Mucosa of stomach (tissue), 1 donor: ENCODE results near the gene MET.

Experiments used
- H3K27me3 ChIP-seq: one replicate; pipeline ENCODE4 v1.7.0; 2013; ENCODE audit warnings: mild to moderate bottlenecking, low read length; ENCODE audit not compliant: control insufficient read depth, insufficient read depth
- H3K36me3 ChIP-seq: one replicate; pipeline ENCODE4 v1.7.0; 2013; ENCODE audit warnings: low read length; ENCODE audit not compliant: control insufficient read depth, insufficient read depth
- H3K4me1 ChIP-seq: one replicate; pipeline ENCODE4 v1.7.0; 2013; ENCODE audit warnings: mild to moderate bottlenecking, low read length; ENCODE audit not compliant: control insufficient read depth, insufficient read depth
- H3K4me3 ChIP-seq: one replicate; pipeline ENCODE4 v1.7.0; 2013; ENCODE audit warnings: low read length
- H3K9ac ChIP-seq: one replicate; pipeline ENCODE4 v1.7.0; 2013; ENCODE audit warnings: mild to moderate bottlenecking, low read length, moderate library complexity
- H3K9me3 ChIP-seq: one replicate; pipeline ENCODE4 v1.7.0; 2013; ENCODE audit warnings: mild to moderate bottlenecking, low read length, moderate library complexity; ENCODE audit not compliant: control insufficient read depth
- donor health status: Pancreatic carcinoma.

Gene MET

DNA sequence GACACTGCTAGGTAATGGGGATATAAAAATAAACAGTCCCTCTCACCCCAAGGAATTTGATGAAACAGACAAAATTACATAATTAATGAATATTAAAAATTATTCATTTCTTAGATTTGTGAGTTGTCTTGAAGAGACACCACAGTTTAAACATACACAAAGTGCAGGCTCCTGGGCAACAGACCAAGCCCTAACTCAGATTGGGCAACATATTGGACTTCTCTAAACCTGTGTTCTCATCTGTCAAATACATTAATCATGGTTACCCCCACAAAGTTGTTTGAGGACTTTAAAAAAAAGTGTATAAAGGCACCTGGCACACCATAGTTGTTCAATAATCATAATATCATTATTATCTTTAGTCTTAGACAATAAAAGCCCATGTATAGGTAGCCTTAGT is 127.9 kb downstream of the MET start:
- Histone ChIP-seq H3K36me3 (no peaks in the 10 kb centered on the region), H3K9ac (no peak overlapping the region), H3K9me3 (no peaks in the 10 kb centered on the region), H3K4me3 (no peak overlapping the region), H3K4me1 (peaks cover 27% of the 10 kb centered on the region), H3K27me3 (no peaks in the 10 kb centered on the region)

DNA sequence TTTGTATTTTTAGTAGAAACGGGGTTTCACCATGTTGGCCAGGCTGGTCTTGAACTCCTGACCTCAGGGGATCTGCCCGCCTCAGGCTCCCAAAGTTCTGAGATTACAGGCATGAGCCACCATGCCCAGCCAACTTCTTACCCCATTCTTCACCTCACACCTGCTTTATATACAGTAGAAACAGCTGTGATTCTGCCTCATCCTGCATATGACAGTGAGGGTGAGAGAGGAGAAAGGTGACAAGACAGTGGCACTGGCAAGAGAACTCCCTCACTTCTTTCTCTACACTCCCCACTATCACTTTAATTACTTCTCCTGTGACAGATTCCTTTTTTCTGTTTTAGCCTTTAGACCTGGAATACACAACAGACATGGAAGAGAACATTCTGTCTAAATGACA is 128.6 kb downstream of the MET start:
- no peak overlapping the region for H3K4me3 ChIP-seq
- no peaks in the 10 kb centered on the region for H3K9me3 ChIP-seq
- no peak overlapping the region for H3K9ac ChIP-seq
- no peaks in the 10 kb centered on the region for H3K27me3 ChIP-seq
- H3K4me1 ChIP-seq = peaks cover 34% of the 10 kb centered on the region
- H3K36me3 ChIP-seq = no peaks in the 10 kb centered on the region

DNA sequence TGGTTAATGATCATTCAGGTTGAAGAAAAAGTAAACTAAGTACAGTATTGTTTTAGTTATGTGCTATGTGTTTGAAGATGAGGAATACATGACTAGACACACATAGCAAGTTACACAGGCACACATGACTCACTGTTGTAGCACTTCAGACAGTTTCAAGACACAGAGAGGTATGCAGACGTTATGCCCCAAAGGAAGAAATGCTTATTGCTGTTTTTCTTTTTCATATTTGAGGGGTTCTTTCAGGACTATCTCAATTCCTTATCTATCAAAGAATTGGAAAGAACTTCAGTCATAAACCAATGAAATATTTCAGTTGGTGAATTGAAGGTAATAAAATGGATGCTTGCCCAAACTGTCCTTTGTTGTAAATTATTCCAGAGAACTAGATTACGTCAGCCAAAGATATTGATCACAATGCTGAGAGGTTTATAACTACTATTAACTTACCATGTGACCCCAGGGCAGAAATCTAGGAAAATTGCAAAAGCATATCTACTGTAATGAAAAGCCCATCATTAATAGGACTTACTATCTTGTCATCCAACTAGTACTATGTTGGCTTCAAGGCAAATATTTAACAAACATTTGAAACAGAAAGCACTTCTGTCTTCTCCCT is 129.2 kb downstream of the MET start:
- Histone ChIP-seq H3K9me3 (no peaks in the 10 kb centered on the region), H3K4me1 (peaks cover 39% of the 10 kb centered on the region), H3K27me3 (no peaks in the 10 kb centered on the region), H3K4me3 (no peak overlapping the region), H3K36me3 (no peaks in the 10 kb centered on the region), H3K9ac (no peak overlapping the region)

DNA sequence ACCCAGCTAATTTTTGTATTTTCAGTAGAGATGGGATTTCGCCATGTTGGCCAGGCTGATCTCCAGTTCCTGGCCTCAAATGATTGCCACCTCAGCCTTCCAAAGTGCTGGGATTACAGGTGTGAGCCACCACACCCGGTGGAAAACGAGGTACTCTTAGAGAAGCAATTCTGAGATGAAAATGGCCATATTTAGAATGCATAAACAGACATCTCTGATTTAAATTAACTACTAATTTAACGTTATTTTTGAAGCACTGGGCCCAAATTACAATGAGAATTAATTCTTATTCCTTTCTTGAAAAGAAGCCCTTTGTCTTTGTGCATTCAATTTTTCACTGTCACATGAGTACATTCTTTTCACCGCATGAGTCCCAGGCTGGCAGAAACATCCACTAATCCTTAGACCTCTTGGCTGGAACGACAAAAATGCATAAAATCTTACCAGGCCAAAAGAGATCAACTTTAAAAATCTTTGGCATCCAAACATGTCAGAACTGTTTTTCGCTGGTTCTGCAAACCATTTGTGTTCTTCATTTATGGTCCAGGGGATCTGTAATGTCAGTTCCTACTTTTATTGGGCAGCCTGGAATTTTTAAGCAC is 130.2 kb downstream of the MET start:
- Histone ChIP-seq H3K9me3 (no peaks in the 10 kb centered on the region), H3K9ac (no peak overlapping the region), H3K4me3 (no peak overlapping the region), H3K36me3 (no peaks in the 10 kb centered on the region), H3K4me1 (peaks cover 36% of the 10 kb centered on the region), H3K27me3 (no peaks in the 10 kb centered on the region)

DNA sequence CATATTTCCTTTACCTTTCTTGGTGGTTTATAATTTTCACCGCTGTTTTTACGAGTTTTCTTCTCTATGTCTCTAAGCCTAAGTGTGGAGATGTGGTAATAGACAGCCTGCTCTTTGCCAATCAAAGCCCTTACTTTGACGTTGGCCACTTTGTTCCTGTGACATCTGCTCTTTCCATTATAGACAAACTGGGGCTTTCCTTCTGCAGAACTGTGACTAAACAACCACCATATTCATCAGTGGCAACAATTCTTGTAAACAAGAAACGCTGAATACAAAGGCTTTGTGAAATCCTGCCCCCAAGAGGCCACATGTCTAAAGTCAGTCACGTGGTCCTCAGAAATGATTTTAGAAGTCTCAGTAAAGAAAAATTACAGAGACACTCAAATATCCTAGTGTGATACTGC is 130.8 kb downstream of the MET start:
- Histone ChIP-seq H3K4me3 (no peak overlapping the region), H3K4me1 (peaks cover 34% of the 10 kb centered on the region), H3K36me3 (no peaks in the 10 kb centered on the region), H3K9me3 (no peaks in the 10 kb centered on the region), H3K9ac (no peak overlapping the region), H3K27me3 (no peaks in the 10 kb centered on the region)

DNA sequence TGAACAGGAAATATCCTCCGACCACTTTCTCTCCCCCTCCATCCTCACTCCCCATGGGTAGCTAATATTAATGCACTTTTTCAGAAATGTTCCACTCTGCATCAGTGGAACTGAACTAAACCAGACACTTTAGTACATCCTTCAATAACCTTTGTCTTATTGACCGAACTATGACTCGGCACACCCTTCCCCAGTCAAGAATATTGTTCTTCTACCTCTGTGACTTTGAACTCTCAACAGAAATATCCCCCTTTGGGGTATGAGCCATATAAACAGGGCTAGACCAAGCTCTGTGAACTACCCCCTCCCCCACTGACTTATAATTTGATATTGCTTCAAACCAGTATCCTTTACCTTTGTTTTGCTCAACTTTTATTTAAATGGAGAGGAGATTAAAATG is 132.5 kb downstream of the MET start:
- H3K36me3 ChIP-seq = no peaks in the 10 kb centered on the region
- no peak overlapping the region for H3K4me3 ChIP-seq
- H3K27me3 ChIP-seq = no peaks in the 10 kb centered on the region
- no peak overlapping the region for H3K9ac ChIP-seq
- H3K4me1 ChIP-seq = peaks cover 35% of the 10 kb centered on the region
- no peaks in the 10 kb centered on the region for H3K9me3 ChIP-seq

DNA sequence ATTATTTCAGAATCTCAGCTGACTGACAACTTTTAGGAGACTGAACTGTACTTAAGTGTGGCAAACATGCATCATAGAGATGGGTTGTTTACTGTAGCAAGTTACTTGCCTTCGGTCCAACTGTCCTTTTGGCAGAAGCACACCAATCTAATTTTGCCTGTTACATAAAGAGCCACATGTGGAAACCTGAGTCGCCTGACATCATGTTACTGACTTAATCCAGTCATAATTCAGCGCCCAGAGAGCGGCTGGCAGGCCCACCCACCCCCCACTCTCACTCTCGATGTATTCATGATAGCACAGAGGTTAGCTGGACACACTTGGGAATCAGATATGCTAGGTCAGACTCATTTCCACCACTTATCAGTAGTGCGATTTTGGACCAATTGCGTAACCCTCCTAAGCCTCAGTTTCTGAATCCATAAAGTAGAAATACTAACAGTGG is 133.1 kb downstream of the MET start:
- Histone ChIP-seq H3K4me1 (peaks cover 35% of the 10 kb centered on the region), H3K9me3 (no peaks in the 10 kb centered on the region), H3K36me3 (no peaks in the 10 kb centered on the region), H3K9ac (no peak overlapping the region), H3K27me3 (no peaks in the 10 kb centered on the region), H3K4me3 (no peak overlapping the region)

DNA sequence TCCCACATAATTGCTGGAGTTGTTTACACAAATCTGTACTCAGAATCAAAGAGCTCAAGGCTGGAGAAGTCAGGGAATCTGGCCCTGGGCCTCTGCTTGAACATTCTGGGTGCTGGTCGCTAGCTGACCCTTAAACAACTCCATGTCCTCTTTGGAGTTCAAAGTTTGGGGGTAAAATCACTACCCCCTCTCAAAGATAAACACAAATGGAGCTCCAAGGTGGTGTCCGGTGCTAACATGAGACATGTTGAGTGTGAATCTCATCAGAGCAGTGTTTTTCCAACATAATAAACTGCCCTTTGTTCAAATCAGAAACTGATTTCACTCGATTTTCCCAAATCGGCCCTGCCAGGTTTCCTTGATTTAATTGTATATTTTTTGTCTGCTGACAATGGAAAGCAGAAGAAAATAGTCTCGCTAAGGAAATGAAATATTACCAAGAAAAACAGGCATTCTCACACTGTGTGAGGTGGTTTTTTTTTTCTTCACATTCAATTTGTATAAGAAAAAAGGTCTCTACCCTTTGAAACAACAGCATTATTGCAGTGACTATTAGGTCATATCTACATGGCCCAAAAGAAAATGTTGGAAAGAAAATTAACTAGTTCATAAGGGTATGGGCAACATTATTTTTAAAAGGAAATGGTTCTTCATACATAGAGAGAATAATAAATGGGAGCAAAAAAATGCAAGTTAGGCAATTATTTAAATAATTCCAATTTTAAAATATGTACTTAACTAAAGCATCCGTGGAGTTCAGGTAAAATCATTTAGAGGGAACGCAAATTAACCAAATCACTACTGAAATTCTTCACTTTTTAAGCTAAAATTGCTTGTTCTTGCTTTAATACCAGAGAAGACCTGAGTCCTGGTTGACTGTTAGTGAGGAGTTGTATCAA is 134.3 kb downstream of the MET start:
- Histone ChIP-seq H3K4me3 (no peak overlapping the region), H3K36me3 (no peaks in the 10 kb centered on the region), H3K27me3 (no peaks in the 10 kb centered on the region), H3K9me3 (no peaks in the 10 kb centered on the region), H3K4me1 (peaks cover 40% of the 10 kb centered on the region), H3K9ac (no peak overlapping the region)

DNA sequence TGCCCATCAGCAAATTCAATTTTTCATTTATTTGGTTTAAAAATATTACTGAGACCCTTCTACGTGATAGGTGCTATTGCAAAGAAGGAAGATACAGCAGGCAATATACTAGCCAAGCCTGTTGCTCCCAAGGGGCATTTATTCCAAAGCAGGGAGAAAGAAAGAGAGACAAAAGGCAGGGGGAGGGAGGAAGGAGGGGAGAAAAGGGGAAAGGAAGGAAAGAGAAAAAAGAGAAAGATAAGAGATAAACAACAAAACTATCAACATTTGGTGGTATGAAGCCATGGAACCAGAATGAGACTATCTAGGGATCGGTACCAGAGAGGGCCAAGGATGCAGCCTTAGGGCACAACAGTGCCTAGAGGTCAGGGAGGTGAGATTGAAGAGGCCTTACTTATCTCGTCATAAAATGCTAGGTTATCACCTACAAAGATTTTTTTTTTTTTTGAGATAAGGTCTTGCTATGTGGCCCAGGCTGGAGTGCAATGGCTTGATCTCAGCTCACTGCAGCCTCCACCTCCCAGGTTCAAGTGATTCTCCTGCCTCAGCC is 135.1 kb downstream of the MET start:
- H3K9ac ChIP-seq = no peak overlapping the region
- peaks cover 46% of the 10 kb centered on the region for H3K4me1 ChIP-seq
- H3K36me3 ChIP-seq = no peaks in the 10 kb centered on the region
- no peaks in the 10 kb centered on the region for H3K9me3 ChIP-seq
- H3K4me3 ChIP-seq = no peak overlapping the region
- H3K27me3 ChIP-seq = no peaks in the 10 kb centered on the region

DNA sequence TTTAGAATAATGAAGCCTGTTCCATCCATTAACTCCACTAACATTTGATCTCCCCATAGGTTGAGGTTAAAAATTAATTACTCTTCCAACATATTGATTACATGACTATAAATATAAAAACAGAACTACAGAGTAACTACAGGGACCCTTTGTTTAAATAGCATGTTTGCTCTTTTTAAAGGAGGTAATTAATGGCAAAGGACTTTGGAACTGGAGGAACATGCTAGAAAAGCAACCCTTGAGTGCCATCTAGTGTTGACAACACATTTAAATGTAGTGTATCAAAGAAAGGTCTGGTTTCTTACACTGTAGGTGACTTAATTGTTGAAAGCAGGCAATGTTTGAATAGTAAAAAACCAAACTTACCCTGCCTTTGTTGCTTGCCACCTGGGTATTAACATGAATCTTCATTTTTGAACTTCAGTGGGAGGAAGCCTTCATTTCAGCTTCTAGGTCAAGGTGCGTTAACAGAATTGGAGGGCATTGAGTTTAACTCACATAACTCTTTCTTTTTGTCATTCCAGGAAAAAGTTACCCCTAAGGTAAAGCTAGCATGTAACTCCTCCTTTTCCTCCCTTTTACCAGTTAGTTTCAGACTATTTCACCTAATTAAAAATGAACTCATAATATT is 137.8 kb downstream of the MET start:
- Histone ChIP-seq H3K9me3 (no peaks in the 10 kb centered on the region), H3K9ac (no peak overlapping the region), H3K4me1 (peaks cover 36% of the 10 kb centered on the region), H3K36me3 (no peaks in the 10 kb centered on the region), H3K4me3 (no peak overlapping the region), H3K27me3 (no peaks in the 10 kb centered on the region)

DNA sequence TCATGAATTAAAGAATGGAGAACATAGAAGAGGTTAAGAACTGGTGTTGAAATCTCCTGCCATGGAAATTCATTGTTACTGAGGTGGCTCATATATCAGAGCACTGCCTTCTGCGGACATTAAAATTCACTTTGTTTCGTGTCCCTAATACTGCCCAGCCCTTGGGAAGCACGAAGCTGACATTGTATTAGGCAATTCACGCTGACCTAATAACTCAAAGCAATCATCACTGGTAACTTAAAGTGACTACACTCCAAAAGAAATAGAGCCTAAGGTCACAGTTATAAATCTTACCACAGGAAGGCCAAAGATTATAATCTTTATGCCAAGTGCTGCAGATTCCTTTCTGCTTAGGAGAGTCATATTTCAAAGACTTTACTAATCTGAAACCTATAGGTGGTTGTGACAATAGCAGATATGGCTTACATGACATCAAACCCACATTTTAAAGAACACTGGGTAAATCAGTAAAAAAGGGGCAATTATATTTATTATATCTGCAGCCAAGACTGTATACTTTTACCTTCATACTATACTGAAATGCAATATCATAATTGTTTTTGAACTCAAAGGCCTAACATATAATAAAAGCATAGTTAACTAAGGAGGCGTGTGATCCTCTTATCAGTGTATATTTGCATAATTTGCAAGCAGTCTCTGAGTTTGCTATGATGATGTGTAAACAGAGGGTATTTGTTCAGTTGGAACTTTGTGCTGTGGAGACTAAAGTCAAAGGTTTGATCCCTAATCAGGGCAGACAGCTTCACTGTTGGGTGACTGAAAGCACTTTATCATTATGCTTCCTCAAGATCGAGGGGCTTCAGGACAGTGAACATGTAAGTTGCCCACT is 138.5 kb downstream of the MET start:
- no peaks in the 10 kb centered on the region for H3K27me3 ChIP-seq
- no peak overlapping the region for H3K4me3 ChIP-seq
- no peak overlapping the region for H3K9ac ChIP-seq
- no peaks in the 10 kb centered on the region for H3K9me3 ChIP-seq
- H3K4me1 ChIP-seq = peaks cover 28% of the 10 kb centered on the region
- no peaks in the 10 kb centered on the region for H3K36me3 ChIP-seq
